ENCODE measurements around the gene GRIA3. TPM values are rescaled to one million over a fixed set of nuclear protein-coding genes. Genes with fewer than 3 reads are reported as not detected.

The GRIA3 gene
- total RNA-seq, 1 donor from 2014 or later, result not detected

GRCh38 chrX:123193101-123193500 is 9.0 kb downstream of the GRIA3 start:
- intact Hi-C loops (cut with micrococcal nuclease), result no loop called here

GRCh38 chrX:123199338-123199737 is 15.3 kb downstream of the GRIA3 start:
- intact Hi-C loops (cut with micrococcal nuclease), result no loop called here

- intact Hi-C loops (cut with micrococcal nuclease), result no loop called here
Measured at GRCh38 chrX:123201720-123202119, 17.6 kb downstream of the GRIA3 start.

GRCh38 chrX:123202523-123202922 is 18.4 kb downstream of the GRIA3 start:
- intact Hi-C loops (cut with micrococcal nuclease), result no loop called here

- intact Hi-C loops (cut with micrococcal nuclease), result no loop called here
Measured at GRCh38 chrX:123203772-123204171, 19.7 kb downstream of the GRIA3 start.

GRCh38 chrX:123206176-123206575 is 22.1 kb downstream of the GRIA3 start:
- intact Hi-C loops (cut with micrococcal nuclease), result no loop called here

GRCh38 chrX:123210252-123210651 is 26.2 kb downstream of the GRIA3 start:
- intact Hi-C loops (cut with micrococcal nuclease), result no loop called here

- intact Hi-C loops (cut with micrococcal nuclease), result no loop called here
Measured at GRCh38 chrX:123215397-123216089, 31.5 kb downstream of the GRIA3 start.

GRCh38 chrX:123217077-123217476 is 33.0 kb downstream of the GRIA3 start:
- intact Hi-C loops (cut with micrococcal nuclease), result no loop called here

- intact Hi-C loops (cut with micrococcal nuclease), result no loop called here
Measured at GRCh38 chrX:123217728-123218127, 33.6 kb downstream of the GRIA3 start.

GRCh38 chrX:123219916-123220315 is 35.8 kb downstream of the GRIA3 start:
- intact Hi-C loops (cut with micrococcal nuclease), result no loop called here

- intact Hi-C loops (cut with micrococcal nuclease), result no loop called here
Measured at GRCh38 chrX:123222920-123223319, 38.8 kb downstream of the GRIA3 start.

- intact Hi-C loops (cut with micrococcal nuclease), result no loop called here
Measured at GRCh38 chrX:123223409-123223808, 39.3 kb downstream of the GRIA3 start.

GRCh38 chrX:123223859-123224258 is 39.8 kb downstream of the GRIA3 start:
- intact Hi-C loops (cut with micrococcal nuclease), result no loop called here

- intact Hi-C loops (cut with micrococcal nuclease), result no loop called here
Measured at GRCh38 chrX:123230798-123231197, 46.7 kb downstream of the GRIA3 start.

GRCh38 chrX:123236859-123237258 is 52.8 kb downstream of the GRIA3 start:
- intact Hi-C loops (cut with micrococcal nuclease), result no loop called here

- intact Hi-C loops (cut with micrococcal nuclease), result no loop called here
Measured at GRCh38 chrX:123237271-123237670, 53.2 kb downstream of the GRIA3 start.

- intact Hi-C loops (cut with micrococcal nuclease), result no loop called here
Measured at GRCh38 chrX:123254457-123254856, 70.4 kb downstream of the GRIA3 start.

GRCh38 chrX:123256378-123256777 is 72.3 kb downstream of the GRIA3 start:
- intact Hi-C loops (cut with micrococcal nuclease), result no loop called here

- intact Hi-C loops (cut with micrococcal nuclease), result no loop called here
Measured at GRCh38 chrX:123260920-123261418, 76.9 kb downstream of the GRIA3 start.

- intact Hi-C loops (cut with micrococcal nuclease), result no loop called here
Measured at GRCh38 chrX:123263270-123263669, 79.2 kb downstream of the GRIA3 start.

- intact Hi-C loops (cut with micrococcal nuclease), result no loop called here
Measured at GRCh38 chrX:123263747-123264146, 79.7 kb downstream of the GRIA3 start.

- intact Hi-C loops (cut with micrococcal nuclease), result no loop called here
Measured at GRCh38 chrX:123267220-123267619, 83.1 kb downstream of the GRIA3 start.
